Chondrocyte (in vitro differentiated cells): ENCODE measurements around the gene KIF14. TPM values are rescaled to one million over a fixed set of nuclear protein-coding genes. Genes with fewer than 3 reads are reported as not detected.

Experiments used
- DNase-seq: peaks from one replicate; pipeline ENCODE4 v3.0.0; 2021; ENCODE audit warnings: mixed read lengths, low spot score
- H3K27ac Mint-ChIP-seq: one replicate; pipeline ENCODE4 v1.8.0; 2021; ENCODE audit warnings: mild to moderate bottlenecking, moderate library complexity, mixed read lengths; ENCODE audit not compliant: unreplicated experiment
- H3K27me3 Mint-ChIP-seq: 2 replicates; pipeline ENCODE4 v1.8.0; 2021; ENCODE audit warnings: low read depth, mixed read lengths
- H3K36me3 Mint-ChIP-seq: 2 replicates; pipeline ENCODE4 v1.8.0; 2021; ENCODE audit warnings: low read depth, mixed read lengths
- H3K4me1 Mint-ChIP-seq: 2 replicates; pipeline ENCODE4 v1.8.0; 2021; ENCODE audit warnings: low read depth, mild to moderate bottlenecking, mixed read lengths
- H3K4me3 Mint-ChIP-seq: one replicate; pipeline ENCODE4 v1.8.0; 2021; ENCODE audit warnings: mild to moderate bottlenecking, moderate library complexity, mixed read lengths; ENCODE audit not compliant: unreplicated experiment
- H3K9me3 Mint-ChIP-seq: 2 replicates; pipeline ENCODE4 v1.8.0; 2021; ENCODE audit warnings: low read depth, mixed read lengths
- total RNA-seq: library from RNA; stranded (reverse); gene quantifications from 3 replicates; pipeline ENCODE4 v1.2.1, GENCODE V29; 2021
- TF ChIP-seq, protein P1 (sequence below): fragments of 200-600 bp; sonication (generic); IDR thresholded peaks from 2 replicates; pipeline ENCODE4 v1.5.0; 2021; ENCODE audit warnings: antibody characterized with exemption, mild to moderate bottlenecking, moderate library complexity

The KIF14 gene
- total RNA-seq, 1 donor from 2014 or later: 2.0 TPM

DNA sequence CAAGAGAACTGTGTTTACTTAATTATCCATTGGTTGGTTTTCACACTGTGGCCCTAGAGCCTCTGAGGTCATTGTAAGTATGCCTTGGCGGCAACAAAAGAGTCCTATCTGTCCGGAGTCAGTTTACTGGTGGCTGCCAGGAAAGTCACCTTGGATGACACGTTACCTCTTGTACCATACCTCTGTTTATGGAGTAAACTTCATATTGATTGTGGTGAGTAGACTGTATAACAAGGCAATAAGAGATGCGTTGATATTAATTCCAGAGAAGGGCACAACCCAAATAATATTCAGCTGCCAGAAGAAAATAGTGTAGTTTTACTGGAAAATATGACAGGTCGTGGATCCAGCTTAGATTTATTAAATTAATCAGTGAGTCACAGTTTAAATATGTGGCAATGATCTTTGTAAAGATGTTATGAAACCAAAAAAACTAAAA lies 20.4 kb upstream of the KIF14 start:
- Mint-ChIP-seq H3K36me3 (peaks cover 4% of the 10 kb centered on the region), H3K27me3 (no peaks in the 10 kb centered on the region), H3K9me3 (no peaks in the 10 kb centered on the region), H3K27ac (no peak overlapping the region), H3K4me1 (peaks cover 19% of the 10 kb centered on the region), H3K4me3 (no peak overlapping the region)
- TF ChIP-seq, protein P1, sequence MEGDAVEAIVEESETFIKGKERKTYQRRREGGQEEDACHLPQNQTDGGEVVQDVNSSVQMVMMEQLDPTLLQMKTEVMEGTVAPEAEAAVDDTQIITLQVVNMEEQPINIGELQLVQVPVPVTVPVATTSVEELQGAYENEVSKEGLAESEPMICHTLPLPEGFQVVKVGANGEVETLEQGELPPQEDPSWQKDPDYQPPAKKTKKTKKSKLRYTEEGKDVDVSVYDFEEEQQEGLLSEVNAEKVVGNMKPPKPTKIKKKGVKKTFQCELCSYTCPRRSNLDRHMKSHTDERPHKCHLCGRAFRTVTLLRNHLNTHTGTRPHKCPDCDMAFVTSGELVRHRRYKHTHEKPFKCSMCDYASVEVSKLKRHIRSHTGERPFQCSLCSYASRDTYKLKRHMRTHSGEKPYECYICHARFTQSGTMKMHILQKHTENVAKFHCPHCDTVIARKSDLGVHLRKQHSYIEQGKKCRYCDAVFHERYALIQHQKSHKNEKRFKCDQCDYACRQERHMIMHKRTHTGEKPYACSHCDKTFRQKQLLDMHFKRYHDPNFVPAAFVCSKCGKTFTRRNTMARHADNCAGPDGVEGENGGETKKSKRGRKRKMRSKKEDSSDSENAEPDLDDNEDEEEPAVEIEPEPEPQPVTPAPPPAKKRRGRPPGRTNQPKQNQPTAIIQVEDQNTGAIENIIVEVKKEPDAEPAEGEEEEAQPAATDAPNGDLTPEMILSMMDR: no peak
- no peak for DNase-seq

DNA sequence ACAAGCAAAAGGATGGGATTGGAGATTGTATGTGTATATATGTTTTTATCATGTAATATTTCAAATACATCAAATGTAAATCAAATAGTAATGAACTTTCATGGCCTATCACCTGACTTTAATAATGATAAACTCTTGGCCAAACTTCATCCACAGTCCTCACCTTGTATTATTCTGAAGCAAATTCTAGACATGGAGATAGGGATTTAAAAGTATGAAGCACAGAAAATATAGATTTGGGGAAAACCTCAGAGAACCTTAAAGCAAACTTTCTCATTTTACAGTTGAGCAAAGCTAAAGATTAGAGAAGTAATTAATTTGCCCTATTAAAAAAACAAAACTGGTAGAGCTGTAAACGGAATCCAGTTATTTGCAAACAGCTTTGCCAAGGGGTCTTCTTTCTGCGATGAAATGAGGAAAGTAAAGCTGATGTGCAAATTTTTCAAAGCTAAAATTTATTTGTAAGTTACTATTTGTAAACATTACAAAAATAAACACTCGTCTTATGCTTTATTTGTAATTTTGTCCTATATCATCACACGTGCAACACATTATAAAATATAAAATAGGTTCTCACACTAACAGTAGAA lies 19.9 kb upstream of the KIF14 start:
- TF ChIP-seq, protein P1: no peak

DNA sequence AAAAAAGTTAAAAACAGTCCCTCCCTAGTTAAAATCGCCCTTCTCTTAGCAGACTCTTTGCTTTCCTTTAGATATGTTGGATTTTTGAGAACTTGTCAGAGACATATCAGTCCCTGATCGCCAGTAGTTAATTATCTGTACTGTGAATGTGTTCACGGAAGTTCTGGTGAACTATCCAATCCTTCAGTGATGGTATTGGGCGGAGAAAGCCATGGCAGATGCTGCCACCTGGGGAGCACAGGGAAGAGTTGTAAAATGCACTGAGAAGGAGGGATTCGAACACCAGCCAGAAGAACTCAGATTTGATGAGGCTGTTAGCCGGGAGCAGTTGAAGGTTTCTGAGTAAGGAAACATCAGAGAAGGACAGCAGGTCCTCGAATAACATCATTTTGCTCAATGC lies 17.5 kb upstream of the KIF14 start:
- TF ChIP-seq, protein P1: no peak
- H3K27me3 Mint-ChIP-seq: no peaks in the 10 kb centered on the region
- DNase-seq: no peak
- no peak overlapping the region for H3K4me3 Mint-ChIP-seq
- peaks cover 19% of the 10 kb centered on the region for H3K4me1 Mint-ChIP-seq
- peaks cover 4% of the 10 kb centered on the region for H3K36me3 Mint-ChIP-seq
- H3K9me3 Mint-ChIP-seq: no peaks in the 10 kb centered on the region
- no peak overlapping the region for H3K27ac Mint-ChIP-seq

More for the DNA sequence above, 19.9 kb upstream of the KIF14 start:
- DNase-seq: no peak
- H3K36me3 Mint-ChIP-seq: peaks cover 4% of the 10 kb centered on the region
- no peak overlapping the region for H3K4me3 Mint-ChIP-seq
- H3K27ac Mint-ChIP-seq: peak overlapping the region; percentile 62
- H3K4me1 Mint-ChIP-seq: peaks cover 19% of the 10 kb centered on the region
- H3K27me3 Mint-ChIP-seq: no peaks in the 10 kb centered on the region
- no peaks in the 10 kb centered on the region for H3K9me3 Mint-ChIP-seq

DNA sequence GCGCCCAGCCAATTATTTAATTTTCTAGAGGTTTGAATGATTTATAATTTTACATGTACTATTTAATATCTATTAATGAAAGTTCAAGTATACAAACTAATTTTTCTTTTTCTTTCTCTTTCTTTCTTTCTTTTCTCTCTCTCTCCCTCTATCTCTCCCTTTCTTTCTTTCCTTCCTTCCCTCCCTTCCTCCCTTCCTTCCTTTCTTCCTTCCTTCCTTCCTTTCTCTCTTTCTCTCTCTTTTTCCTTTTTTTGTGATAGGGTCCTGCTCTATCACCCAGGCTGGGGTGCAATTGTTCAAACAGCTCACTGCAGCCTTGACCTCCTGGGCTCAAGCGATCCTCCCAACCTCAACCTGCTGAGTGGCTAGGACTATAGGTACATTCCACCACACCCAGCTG lies 16.1 kb upstream of the KIF14 start:
- TF ChIP-seq, protein P1: no peak
- Mint-ChIP-seq H3K36me3 (peaks cover 2% of the 10 kb centered on the region), H3K4me1 (peaks cover 13% of the 10 kb centered on the region), H3K4me3 (no peak overlapping the region), H3K9me3 (no peaks in the 10 kb centered on the region), H3K27ac (no peak overlapping the region), H3K27me3 (no peaks in the 10 kb centered on the region)
- DNase-seq: no peak

DNA sequence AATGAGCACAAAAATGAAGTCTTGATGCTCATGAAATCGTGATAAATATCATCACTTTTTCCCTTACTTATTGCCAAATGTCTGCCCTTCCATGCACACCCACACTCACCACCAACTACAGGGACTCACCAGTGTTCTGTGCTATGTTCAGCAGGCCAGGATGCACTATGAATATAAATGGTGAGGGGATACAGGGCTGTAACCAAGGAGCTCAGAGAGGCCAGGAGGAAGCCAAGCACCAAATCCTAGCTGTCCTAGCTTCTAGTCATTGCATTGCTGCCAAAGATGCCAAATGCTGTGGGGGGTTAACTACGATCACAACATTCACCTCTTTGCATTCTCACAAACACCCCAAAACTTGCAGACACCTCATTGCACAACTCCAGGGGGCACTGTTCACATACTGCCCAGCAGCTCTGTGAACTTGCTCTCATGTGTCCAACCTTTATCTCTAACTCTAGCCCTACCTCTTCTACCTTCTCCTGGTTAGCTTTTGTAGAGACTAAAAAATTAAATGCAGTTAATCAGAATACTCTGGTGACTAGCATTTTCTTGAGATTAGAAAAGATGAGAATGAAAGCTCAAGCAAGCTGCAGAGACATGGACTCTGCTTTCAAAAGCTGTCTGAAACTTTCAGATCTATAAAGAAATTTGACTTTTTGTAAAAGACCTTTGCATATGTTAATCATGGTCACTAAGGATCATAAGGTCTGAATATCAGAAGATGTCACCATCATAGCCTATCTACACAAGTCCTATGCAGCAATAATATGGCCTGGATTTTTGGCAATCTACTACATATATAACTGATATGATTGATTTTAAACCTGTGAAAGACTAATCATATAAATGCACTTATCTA lies 13.9 kb upstream of the KIF14 start:
- TF ChIP-seq, protein P1: peak; percentile 33
- Mint-ChIP-seq H3K27ac (no peak overlapping the region), H3K4me3 (no peak overlapping the region), H3K27me3 (no peaks in the 10 kb centered on the region), H3K9me3 (no peaks in the 10 kb centered on the region), H3K36me3 (no peaks in the 10 kb centered on the region), H3K4me1 (no peaks in the 10 kb centered on the region)
- DNase-seq: no peak
